D341Med (cell line): ENCODE data around the gene CAB39L.

ENCODE experiments used
- DNase-seq: peaks from one replicate; pipeline ENCODE4 v3.0.0; 2012; ENCODE audit warnings: low spot score

Gene CAB39L

GRCh38 chr13:49443704-49444523, at the start of gene CAB39L, which contains the start of gene SETDB2:
Gene CAB39L (minus strand): TSS chr13:49444064. CDS start chr13:49382910, 61,154 bp downstream.
Gene SETDB2 (plus strand): TSS chr13:49444274. CDS start chr13:49451894, 7,620 bp downstream.
- DNase-seq = peak; percentile 94

DNA sequence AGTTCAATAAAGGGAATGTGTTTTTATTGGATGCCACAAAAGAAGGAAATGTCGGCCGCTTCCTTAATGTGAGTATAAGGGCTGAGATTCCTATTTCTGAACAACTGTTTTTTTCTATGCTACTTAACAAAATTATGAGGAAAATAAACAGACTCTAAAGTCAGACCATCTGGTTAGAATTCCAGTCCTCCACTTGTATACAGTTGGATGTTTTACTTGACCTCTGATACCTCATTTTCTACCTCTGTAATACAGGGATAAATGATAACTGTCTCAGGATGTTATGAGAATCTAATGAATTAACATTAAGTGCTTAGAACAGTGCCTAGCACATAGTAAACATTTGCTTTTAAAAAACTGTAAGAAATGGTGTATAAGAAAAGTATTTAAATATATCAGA, 44.7 kb upstream of the CAB39L start:
- no peak for DNase-seq

DNA sequence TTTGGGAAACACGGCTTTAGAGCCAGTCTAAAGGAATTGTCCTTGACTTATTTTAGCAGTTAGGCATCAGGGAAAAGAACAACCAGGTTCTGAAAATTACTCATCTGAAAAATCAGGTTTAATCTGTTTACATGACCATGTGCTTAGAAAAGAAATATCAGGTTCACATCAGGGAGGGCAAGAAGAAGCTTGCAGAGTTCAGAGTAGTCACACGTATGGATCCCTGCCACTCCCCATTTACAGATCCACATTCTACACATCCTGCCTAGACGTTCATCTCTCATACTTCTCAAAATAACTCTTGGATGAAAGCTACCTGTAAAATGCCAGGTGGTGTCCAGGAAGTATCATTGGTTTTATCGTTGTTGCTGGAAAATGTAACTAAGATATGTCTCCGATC, 37.9 kb upstream of the CAB39L start:
- no peak for DNase-seq

DNA sequence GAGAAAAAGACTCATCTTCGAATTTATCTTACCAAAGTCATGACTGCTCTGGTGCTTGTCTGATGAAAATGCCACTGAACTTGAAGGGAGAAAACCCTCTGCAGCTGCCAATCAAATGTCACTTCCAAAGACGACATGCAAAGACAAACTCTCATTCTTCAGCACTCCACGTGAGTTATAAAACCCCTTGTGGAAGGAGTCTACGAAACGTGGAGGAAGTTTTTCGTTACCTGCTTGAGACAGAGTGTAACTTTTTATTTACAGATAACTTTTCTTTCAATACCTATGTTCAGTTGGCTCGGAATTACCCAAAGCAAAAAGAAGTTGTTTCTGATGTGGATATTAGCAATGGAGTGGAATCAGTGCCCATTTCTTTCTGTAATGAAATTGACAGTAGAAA, 32.7 kb upstream of the CAB39L start:
- DNase-seq = no peak

GRCh38 chr13:49472186-49472585, 28.3 kb upstream of the CAB39L start:
- DNase-seq = no peak

- no peak for DNase-seq
Observed at GRCh38 chr13:49466292-49466838, 22.5 kb upstream of the CAB39L start.

- DNase-seq = no peak
Observed at GRCh38 chr13:49464621-49465325, 20.9 kb upstream of the CAB39L start.

- no peak for DNase-seq
Observed at GRCh38 chr13:49464085-49464484, 20.2 kb upstream of the CAB39L start.

DNA sequence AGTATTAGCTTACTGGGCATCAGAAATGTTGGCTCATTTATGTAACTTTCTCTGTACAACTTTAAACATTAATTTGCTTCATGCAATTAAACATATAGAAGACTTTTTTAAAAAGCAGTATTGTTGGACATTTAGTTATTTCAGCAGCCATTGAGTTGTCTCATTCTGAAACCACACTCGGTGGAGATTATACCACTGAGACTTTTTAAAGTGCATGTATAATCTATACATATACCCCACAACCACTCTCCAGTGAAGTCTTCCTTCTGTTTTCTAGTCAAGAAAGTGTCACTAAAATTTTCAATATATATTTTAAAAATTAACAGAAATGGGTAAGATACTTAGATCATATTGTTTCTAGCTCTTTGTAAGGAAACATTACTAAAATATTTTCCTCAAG, 15.7 kb upstream of the CAB39L start:
- DNase-seq = no peak

DNA sequence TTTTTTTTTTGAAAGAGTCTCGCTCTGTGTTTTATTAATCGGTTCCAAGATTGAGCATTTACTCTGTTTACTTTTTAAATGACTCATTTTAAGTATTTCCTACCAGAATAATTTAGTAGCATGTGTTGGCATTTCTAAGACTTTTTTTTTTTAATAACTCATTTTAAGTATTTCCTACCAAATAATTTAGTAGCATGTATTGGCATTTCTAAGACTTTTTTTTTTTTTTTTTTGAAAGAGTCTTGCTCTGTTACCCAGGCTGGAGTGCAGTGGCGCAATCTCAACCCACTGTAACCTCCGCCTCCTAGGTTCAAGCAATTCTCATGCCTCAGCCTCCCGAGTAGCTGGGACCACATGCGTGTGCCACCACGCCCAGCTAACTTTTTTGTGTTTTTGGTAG, 13.4 kb upstream of the CAB39L start:
- DNase-seq = no peak

GRCh38 chr13:49456156-49456555, 12.3 kb upstream of the CAB39L start:
- no peak for DNase-seq

DNA sequence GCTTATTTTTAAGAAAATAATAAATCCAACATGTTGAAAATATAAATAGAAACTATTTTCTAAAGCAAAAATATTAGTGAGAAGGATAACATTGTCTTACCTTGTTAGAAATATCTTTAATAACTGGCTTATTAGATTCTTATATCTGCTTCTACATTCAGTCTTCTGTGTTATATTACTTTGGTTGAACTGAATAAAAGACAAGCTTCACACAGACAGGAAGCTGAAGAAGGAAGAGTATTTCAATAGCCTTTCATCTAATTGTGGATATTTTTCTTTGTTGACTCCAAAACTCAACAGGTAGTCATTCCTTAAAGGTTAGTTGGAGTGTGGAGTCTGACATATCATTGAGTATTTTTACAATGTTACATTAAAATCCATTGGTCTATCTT, 11.1 kb upstream of the CAB39L start:
- no peak for DNase-seq

GRCh38 chr13:49454388-49455006, 10.6 kb upstream of the CAB39L start:
- no peak for DNase-seq

- DNase-seq = no peak
Observed at GRCh38 chr13:49453465-49453864, 9.6 kb upstream of the CAB39L start.

GRCh38 chr13:49452725-49453457, 9.0 kb upstream of the CAB39L start:
- no peak for DNase-seq

- no peak for DNase-seq
Observed at GRCh38 chr13:49450105-49450819, 6.4 kb upstream of the CAB39L start.

DNA sequence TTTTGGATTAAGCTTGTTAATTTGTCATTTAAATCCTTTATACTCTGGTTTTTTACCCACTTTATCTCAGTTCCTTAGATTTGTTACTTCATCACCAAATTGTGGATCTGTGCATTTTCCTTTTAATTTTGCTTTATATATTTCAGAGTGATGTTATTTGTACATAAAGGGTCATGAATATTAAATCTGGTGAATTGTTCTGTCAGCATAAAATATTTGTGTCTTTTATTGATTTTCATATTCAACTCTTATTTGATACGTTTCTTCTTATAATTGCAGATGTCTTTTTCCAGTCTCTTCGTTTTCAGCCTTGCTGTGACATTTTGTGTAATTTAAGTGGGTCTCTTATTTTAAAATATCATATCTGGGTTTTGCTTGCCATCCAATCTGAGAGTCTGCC, 4.9 kb upstream of the CAB39L start:
- no peak for DNase-seq

GRCh38 chr13:49446473-49446872, 2.6 kb upstream of the CAB39L start:
- DNase-seq = no peak

GRCh38 chr13:49444524-49445395, 896 bp upstream of the CAB39L start:
- peak; percentile 29 for DNase-seq

- DNase-seq = no peak
Observed at GRCh38 chr13:49443357-49443703, 534 bp downstream of the CAB39L start.
